Retinal pigment epithelial cell (primary cell): ENCODE results near the gene KCNMB4.

Source experiments
- DNase-seq: peaks from one replicate; pipeline ENCODE4 v3.0.0-alpha.2; 2010; ENCODE audit warnings: low read depth
- H3K4me3 ChIP-seq: 2 replicates; pipeline ENCODE4 v1.5.1; 2011; ENCODE audit warnings: mild to moderate bottlenecking, low read length, control low read depth, moderate library complexity
- TF ChIP-seq, protein P1 (sequence below): conservative IDR thresholded peaks from 2 replicates; pipeline ENCODE4 v1.5.1; 2011; ENCODE audit warnings: low read depth, low read length, control low read depth, inconsistent platforms

The KCNMB4 gene

GRCh38 chr12:70408004-70408790 lies 42.1 kb downstream of the KCNMB4 start:
- no peak for DNase-seq
- no peak overlapping the region for H3K4me3 ChIP-seq
- TF ChIP-seq, protein P1, sequence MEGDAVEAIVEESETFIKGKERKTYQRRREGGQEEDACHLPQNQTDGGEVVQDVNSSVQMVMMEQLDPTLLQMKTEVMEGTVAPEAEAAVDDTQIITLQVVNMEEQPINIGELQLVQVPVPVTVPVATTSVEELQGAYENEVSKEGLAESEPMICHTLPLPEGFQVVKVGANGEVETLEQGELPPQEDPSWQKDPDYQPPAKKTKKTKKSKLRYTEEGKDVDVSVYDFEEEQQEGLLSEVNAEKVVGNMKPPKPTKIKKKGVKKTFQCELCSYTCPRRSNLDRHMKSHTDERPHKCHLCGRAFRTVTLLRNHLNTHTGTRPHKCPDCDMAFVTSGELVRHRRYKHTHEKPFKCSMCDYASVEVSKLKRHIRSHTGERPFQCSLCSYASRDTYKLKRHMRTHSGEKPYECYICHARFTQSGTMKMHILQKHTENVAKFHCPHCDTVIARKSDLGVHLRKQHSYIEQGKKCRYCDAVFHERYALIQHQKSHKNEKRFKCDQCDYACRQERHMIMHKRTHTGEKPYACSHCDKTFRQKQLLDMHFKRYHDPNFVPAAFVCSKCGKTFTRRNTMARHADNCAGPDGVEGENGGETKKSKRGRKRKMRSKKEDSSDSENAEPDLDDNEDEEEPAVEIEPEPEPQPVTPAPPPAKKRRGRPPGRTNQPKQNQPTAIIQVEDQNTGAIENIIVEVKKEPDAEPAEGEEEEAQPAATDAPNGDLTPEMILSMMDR: no peak

GRCh38 chr12:70415987-70416386 lies 49.9 kb downstream of the KCNMB4 start:
- TF ChIP-seq, protein P1: no peak
- no peak for DNase-seq
- no peak overlapping the region for H3K4me3 ChIP-seq

DNA sequence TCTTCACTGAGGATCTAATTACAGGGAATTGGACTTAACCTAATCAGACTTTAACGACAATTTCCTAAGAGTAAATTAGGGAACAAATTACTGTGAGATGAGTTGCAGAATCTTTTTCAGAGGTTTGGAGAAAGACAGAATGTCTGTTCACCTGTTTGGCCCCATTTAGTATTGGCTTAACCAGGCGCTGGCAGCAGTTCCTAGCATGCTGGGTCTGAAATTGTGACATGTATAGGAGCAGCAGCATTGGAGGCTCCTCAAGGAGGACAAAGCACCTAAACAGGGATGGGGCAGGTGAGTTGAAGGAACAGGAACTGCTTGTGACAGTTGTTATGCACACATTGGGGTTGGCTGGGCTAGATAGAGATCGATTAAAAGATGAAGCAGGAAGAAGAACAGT lies 51.0 kb downstream of the KCNMB4 start:
- TF ChIP-seq, protein P1: no peak
- no peak for DNase-seq
- H3K4me3 ChIP-seq: no peak overlapping the region

- no peak for DNase-seq
- TF ChIP-seq, protein P1: no peak
Measured at GRCh38 chr12:70418101-70418500, 52.0 kb downstream of the KCNMB4 start.

GRCh38 chr12:70422631-70423030 lies 56.5 kb downstream of the KCNMB4 start:
- TF ChIP-seq, protein P1: no peak
- no peak overlapping the region for H3K4me3 ChIP-seq
- no peak for DNase-seq

More at GRCh38 chr12:70418101-70418500, 52.0 kb downstream of the KCNMB4 start:
- no peak overlapping the region for H3K4me3 ChIP-seq

GRCh38 chr12:70426620-70427019 lies 60.5 kb downstream of the KCNMB4 start:
- no peak for DNase-seq
- TF ChIP-seq, protein P1: no peak

GRCh38 chr12:70427611-70428010 lies 61.5 kb downstream of the KCNMB4 start:
- no peak for DNase-seq
- H3K4me3 ChIP-seq: no peak overlapping the region
- TF ChIP-seq, protein P1: no peak

More at GRCh38 chr12:70426620-70427019, 60.5 kb downstream of the KCNMB4 start:
- no peak overlapping the region for H3K4me3 ChIP-seq
